Thyroid gland (tissue), 4 donors: Measurements from ENCODE around the gene POSTN.

Experiments
- POLR2A ChIP-seq, 2 donors: fragments of 450-650 bp; IDR thresholded peaks; one replicate each; pipeline ENCODE4 v1.6.1; 2017; ENCODE audit warnings: antibody characterized with exemption in 2 of 2, mild to moderate bottlenecking in 2 of 2, moderate library complexity in 1 of 2
- TF ChIP-seq, protein P1 (sequence below), 6 experiments: fragments of 200-600 bp in 3 of 6; fragments of 450-650 bp in 3 of 6; sonication (generic) in 3 of 6; IDR thresholded peaks; one replicate each; pipeline ENCODE4 v1.5.1; 2016 to 2019; ENCODE audit warnings: antibody characterized with exemption in 6 of 6, mild to moderate bottlenecking in 2 of 6, inconsistent platforms in 1 of 6, moderate library complexity in 1 of 6

DNA sequence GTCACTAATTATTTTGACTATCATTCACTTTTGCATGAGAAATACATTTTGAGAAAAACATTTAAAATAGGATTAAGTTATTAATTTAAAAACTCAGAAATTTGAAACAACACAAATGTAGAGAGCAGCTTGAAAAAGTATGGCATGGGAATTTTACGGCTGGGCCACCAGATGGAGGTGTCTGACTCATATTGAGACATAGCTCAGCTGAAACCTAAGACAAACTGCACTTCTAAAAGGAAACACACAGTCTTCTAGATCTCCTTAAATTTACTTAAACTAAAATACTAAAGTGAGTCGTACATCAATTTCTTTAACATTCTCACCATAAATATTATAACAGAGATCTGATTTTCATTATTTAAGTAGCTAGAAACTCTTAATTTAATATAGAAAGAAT lies 41.9 kb upstream of the POSTN start:
- TF ChIP-seq, protein P1, sequence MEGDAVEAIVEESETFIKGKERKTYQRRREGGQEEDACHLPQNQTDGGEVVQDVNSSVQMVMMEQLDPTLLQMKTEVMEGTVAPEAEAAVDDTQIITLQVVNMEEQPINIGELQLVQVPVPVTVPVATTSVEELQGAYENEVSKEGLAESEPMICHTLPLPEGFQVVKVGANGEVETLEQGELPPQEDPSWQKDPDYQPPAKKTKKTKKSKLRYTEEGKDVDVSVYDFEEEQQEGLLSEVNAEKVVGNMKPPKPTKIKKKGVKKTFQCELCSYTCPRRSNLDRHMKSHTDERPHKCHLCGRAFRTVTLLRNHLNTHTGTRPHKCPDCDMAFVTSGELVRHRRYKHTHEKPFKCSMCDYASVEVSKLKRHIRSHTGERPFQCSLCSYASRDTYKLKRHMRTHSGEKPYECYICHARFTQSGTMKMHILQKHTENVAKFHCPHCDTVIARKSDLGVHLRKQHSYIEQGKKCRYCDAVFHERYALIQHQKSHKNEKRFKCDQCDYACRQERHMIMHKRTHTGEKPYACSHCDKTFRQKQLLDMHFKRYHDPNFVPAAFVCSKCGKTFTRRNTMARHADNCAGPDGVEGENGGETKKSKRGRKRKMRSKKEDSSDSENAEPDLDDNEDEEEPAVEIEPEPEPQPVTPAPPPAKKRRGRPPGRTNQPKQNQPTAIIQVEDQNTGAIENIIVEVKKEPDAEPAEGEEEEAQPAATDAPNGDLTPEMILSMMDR (IDR thresholded peaks at IDR 0.05) = peak in 1 of 6 experiments; percentile 20
- no peak for TF ChIP-seq POLR2A (IDR thresholded peaks at IDR 0.05)
